GM12873 (cell line): ENCODE measurements around the gene MEP1B.

Source experiments
- CTCF ChIP-seq: IDR thresholded peaks from 2 replicates; pipeline ENCODE4 v1.5.1; 2012; ENCODE audit warnings: low read depth, mild to moderate bottlenecking, moderate library complexity, low read length, control low read depth; ENCODE audit not compliant: insufficient read depth; ENCODE audit errors: missing control alignments

The MEP1B gene

GRCh38 chr18:32195881-32196815 lies 6.3 kb downstream of the MEP1B start:
- TF ChIP-seq CTCF, result no peak

- no peak for TF ChIP-seq CTCF
These were observed 10.9 kb downstream of the MEP1B start for GRCh38 chr18:32200766-32201165.

- TF ChIP-seq CTCF, result no peak
These were observed 12.3 kb downstream of the MEP1B start for GRCh38 chr18:32201948-32202672.

- no peak for TF ChIP-seq CTCF
These were observed 18.2 kb downstream of the MEP1B start for GRCh38 chr18:32208023-32208422.

- no peak for TF ChIP-seq CTCF
These were observed 18.7 kb downstream of the MEP1B start for GRCh38 chr18:32208577-32208976.

- TF ChIP-seq CTCF, result no peak
These were observed 20.0 kb downstream of the MEP1B start for GRCh38 chr18:32209685-32210445.

GRCh38 chr18:32213693-32214092 lies 23.9 kb downstream of the MEP1B start:
- no peak for TF ChIP-seq CTCF
